NCI-H1105 treated with DMSO at 0.1 percent for 48 hours (cell line): Measurements from ENCODE around the gene GRIN3A.
"Not testable (repeated sequence)": the region's sequence is repeated elsewhere in the genome, so short reads cannot be mapped to it uniquely, and the experiment has no call there.

Source experiments
- DNase-seq: peaks from one replicate; lab custom pipeline; 2025; lab: John Stamatoyannopoulos, UW

The GRIN3A gene

GRCh38 chr9:101738566-101739183 is at the start of gene GRIN3A:
Gene GRIN3A (minus strand): TSS chr9:101738647. CDS start chr9:101737979, 668 bp downstream.
- DNase-seq: peak; percentile 72

GRCh38 chr9:101787891-101788290 is 49.4 kb upstream of the GRIN3A start:
- no peak for DNase-seq

GRCh38 chr9:101778332-101778731 is 39.9 kb upstream of the GRIN3A start:
- DNase-seq: no peak

GRCh38 chr9:101764472-101764871 is 26.0 kb upstream of the GRIN3A start:
- DNase-seq: no peak

GRCh38 chr9:101758304-101758930 is 20.0 kb upstream of the GRIN3A start:
- no peak for DNase-seq

GRCh38 chr9:101753716-101754115 is 15.3 kb upstream of the GRIN3A start:
- DNase-seq: no peak

- DNase-seq: no peak
These were observed 13.4 kb upstream of the GRIN3A start for GRCh38 chr9:101751895-101752294.

- DNase-seq: no peak
These were observed 864 bp upstream of the GRIN3A start for GRCh38 chr9:101739311-101739710.

- peak; percentile 54 for DNase-seq
These were observed 512 bp downstream of the GRIN3A start for GRCh38 chr9:101737705-101738565.

- DNase-seq: no peak
These were observed 1.2 kb downstream of the GRIN3A start for GRCh38 chr9:101737165-101737704.

- no peak for DNase-seq
These were observed 1.7 kb downstream of the GRIN3A start for GRCh38 chr9:101736717-101737116.

- DNase-seq: no peak
These were observed 7.0 kb downstream of the GRIN3A start for GRCh38 chr9:101731429-101731828.

GRCh38 chr9:101727612-101728524 is 10.6 kb downstream of the GRIN3A start:
- peak; percentile 59 for DNase-seq

GRCh38 chr9:101724271-101724670 is 14.2 kb downstream of the GRIN3A start:
- not testable (repeated sequence) for DNase-seq

GRCh38 chr9:101718192-101718591 is 20.3 kb downstream of the GRIN3A start:
- DNase-seq: no peak

- DNase-seq: peak; percentile 78
These were observed 21.8 kb downstream of the GRIN3A start for GRCh38 chr9:101716629-101717028.

- no peak for DNase-seq
These were observed 27.0 kb downstream of the GRIN3A start for GRCh38 chr9:101711330-101711941.

GRCh38 chr9:101708855-101709254 is 29.6 kb downstream of the GRIN3A start:
- DNase-seq: no peak

GRCh38 chr9:101707721-101708120 is 30.7 kb downstream of the GRIN3A start:
- DNase-seq: no peak

GRCh38 chr9:101706997-101707396 is 31.4 kb downstream of the GRIN3A start:
- no peak for DNase-seq

- DNase-seq: no peak
These were observed 32.1 kb downstream of the GRIN3A start for GRCh38 chr9:101706261-101706798.
